IMR-90 (cell line): ENCODE results near the gene ATXN1. TPM values are rescaled to one million over a fixed set of nuclear protein-coding genes. Genes with fewer than 3 reads are reported as not detected.

Experiments used
- ATAC-seq: fragments of 200-7000 bp; cut with Tn5 transposase; 2 replicates; pipeline ENCODE4 v1.9.1; 2020; ENCODE audit warnings: low read depth, mild to moderate bottlenecking, moderate library complexity
- BruUV-seq: library from RNA; stranded (reverse); fragments of 400-500 nt; replicated peaks from 2 replicates; lab custom pipeline; 2021; lab: Mats Ljungman, UMichigan
- CTCF ChIA-PET: fragments of 300-600 bp; formaldehyde crosslinking; extraction: SDS; loops from one replicate; lab custom pipeline; 2021; ENCODE audit warnings: antibody characterized with exemption; lab: Yijun Ruan, JAX
- POLR2A ChIA-PET: fragments of 300-600 bp; sonication (Branson Sonifier 250); formaldehyde crosslinking; loops from one replicate; lab custom pipeline; 2022; ENCODE audit warnings: antibody characterized with exemption; ENCODE audit not compliant: unreplicated experiment; lab: Charles Lee
- DNase-seq: peaks from one replicate; pipeline ENCODE4 v3.0.0; 2013
- H2AFZ ChIP-seq: replicated peaks from 2 replicates; pipeline ENCODE3; 2013; ENCODE audit warnings: low read length, mild to moderate bottlenecking; ENCODE audit not compliant: poor library complexity
- H2AK5ac ChIP-seq: 2 replicates; pipeline ENCODE4 v1.6.1; 2013; ENCODE audit warnings: low read depth, low read length, inconsistent platforms
- H2AK9ac ChIP-seq: replicated peaks from 2 replicates; pipeline ENCODE3; 2013; ENCODE audit warnings: mild to moderate bottlenecking, low read depth, low read length, moderate library complexity; ENCODE audit not compliant: poor library complexity
- H2BK120ac ChIP-seq: 2 replicates; pipeline ENCODE4 v1.6.1; 2013; ENCODE audit warnings: low read depth, low read length, inconsistent platforms
- H2BK15ac ChIP-seq: 3 replicates; pipeline ENCODE4 v1.6.1; 2013; ENCODE audit warnings: low read depth, low read length, inconsistent platforms
- H2BK20ac ChIP-seq: 2 replicates; pipeline ENCODE4 v1.6.1; 2013; ENCODE audit warnings: low read depth, mild to moderate bottlenecking, inconsistent platforms, low read length, moderate library complexity
- H2BK5ac ChIP-seq: 2 replicates; pipeline ENCODE4 v1.6.1; 2013; ENCODE audit warnings: mild to moderate bottlenecking, low read depth, low read length, inconsistent platforms; ENCODE audit not compliant: poor library complexity, severe bottlenecking
- H3K14ac ChIP-seq: replicated peaks from 2 replicates; pipeline ENCODE4 v1.6.1; 2013; ENCODE audit warnings: low read depth, low read length, inconsistent platforms
- H3K18ac ChIP-seq: 2 replicates; pipeline ENCODE4 v1.6.1; 2013; ENCODE audit warnings: low read depth, low read length, control low read depth
- H3K23ac ChIP-seq: 2 replicates; pipeline ENCODE4 v1.6.1; 2013; ENCODE audit warnings: low read depth, low read length, inconsistent platforms
- H3K27ac ChIP-seq: 2 replicates; pipeline ENCODE4 v1.5.1; 2013; ENCODE audit warnings: mild to moderate bottlenecking, control low read depth, low read length; ENCODE audit not compliant: insufficient read depth
- H3K27me3 ChIP-seq: 2 replicates; pipeline ENCODE4 v1.6.1; 2013; ENCODE audit warnings: low read length; ENCODE audit not compliant: control insufficient read depth, insufficient read depth
- H3K36me3 ChIP-seq: 2 replicates; pipeline ENCODE4 v1.6.1; 2013; ENCODE audit warnings: low read length, mixed read lengths; ENCODE audit not compliant: control insufficient read depth, insufficient read depth
- H3K4ac ChIP-seq: 2 replicates; pipeline ENCODE4 v1.6.1; 2013; ENCODE audit warnings: low read depth, low read length, inconsistent platforms
- H3K4me1 ChIP-seq: 2 replicates; pipeline ENCODE4 v1.6.1; 2013; ENCODE audit warnings: low read length, mixed read lengths; ENCODE audit not compliant: control insufficient read depth, insufficient read depth
- H3K4me2 ChIP-seq: 2 replicates; pipeline ENCODE4 v1.6.1; 2013; ENCODE audit warnings: low read depth, mild to moderate bottlenecking, control low read depth, low read length, moderate library complexity
- H3K4me3 ChIP-seq: 2 replicates; pipeline ENCODE4 v1.5.1; 2013; ENCODE audit warnings: low read depth, mild to moderate bottlenecking, control low read depth, low read length, moderate library complexity; ENCODE audit not compliant: insufficient read depth
- H3K56ac ChIP-seq: 2 replicates; pipeline ENCODE4 v1.6.1; 2013; ENCODE audit warnings: low read length, inconsistent platforms; ENCODE audit not compliant: insufficient read depth; ENCODE audit errors: extremely low read depth
- H3K79me1 ChIP-seq, 2 experiments: 2 replicates each; pipeline ENCODE4 v1.6.1; 2013; ENCODE audit warnings: low read length in 2 of 2, inconsistent platforms in 1 of 2, low read depth in 1 of 2
- H3K9ac ChIP-seq: 2 replicates; pipeline ENCODE4 v1.6.1; 2013; ENCODE audit warnings: low read depth, low read length, control low read depth
- H3K9me1 ChIP-seq: 2 replicates; pipeline ENCODE4 v1.6.1; 2013; ENCODE audit warnings: low read length, inconsistent platforms; ENCODE audit not compliant: insufficient read depth
- H3K9me3 ChIP-seq: 2 replicates; pipeline ENCODE4 v1.6.1; 2013; ENCODE audit warnings: low read length; ENCODE audit not compliant: control insufficient read depth, insufficient read depth
- H4K20me1 ChIP-seq: 2 replicates; pipeline ENCODE4 v1.6.1; 2013; ENCODE audit warnings: low read length, inconsistent platforms; ENCODE audit not compliant: insufficient read depth
- H4K5ac ChIP-seq: 2 replicates; pipeline ENCODE4 v1.6.1; 2013; ENCODE audit warnings: mild to moderate bottlenecking, low read depth, low read length, control low read depth
- H4K8ac ChIP-seq, 2 experiments: 2 replicates each; pipeline ENCODE4 v1.6.1; 2013; ENCODE audit warnings: low read depth in 2 of 2, low read length in 2 of 2, control low read depth in 1 of 2, inconsistent platforms in 1 of 2
- H4K91ac ChIP-seq: 2 replicates; pipeline ENCODE4 v1.6.1; 2013; ENCODE audit warnings: low read depth, low read length, inconsistent platforms; ENCODE audit not compliant: insufficient read depth
- BHLHE40 ChIP-seq: fragments of 150-350 bp; IDR thresholded peaks from 2 replicates; pipeline ENCODE4 v1.6.1; 2016; ENCODE audit warnings: mild to moderate bottlenecking, low read depth, low read length
- ELK1 ChIP-seq: fragments of 150-350 bp; IDR thresholded peaks from 2 replicates; pipeline ENCODE4 v1.6.1; 2016; ENCODE audit warnings: low read depth, mild to moderate bottlenecking, low read length, moderate library complexity, borderline replicate concordance
- POLR2A ChIP-seq: IDR thresholded peaks from 2 replicates; pipeline ENCODE4 v1.6.1; 2012; ENCODE audit warnings: mild to moderate bottlenecking, low read depth, low read length
- RCOR1 ChIP-seq: IDR thresholded peaks from 2 replicates; pipeline ENCODE4 v1.6.1; 2012; ENCODE audit warnings: mild to moderate bottlenecking, low read length, improper control_type of control experiment; ENCODE audit not compliant: insufficient replicate concordance
- RFX5 ChIP-seq: IDR thresholded peaks from 2 replicates; pipeline ENCODE4 v1.8.0; 2012; ENCODE audit warnings: low read depth, mild to moderate bottlenecking, low read length, moderate library complexity
- WGBS, 2 experiments: methylation state at CpG; one replicate each; pipeline versions ENCODE4 v1.1.5 to v1.1.7; 2013; ENCODE audit warnings: missing lambda C conversion rate in 2 of 2; ENCODE audit not compliant: insufficient read length in 1 of 2; ENCODE audit errors: extremely low coverage in 2 of 2; 5-methylcytosine and 5-hydroxymethylcytosine counted together
- dilution Hi-C: fragments of 300-500 bp; cut with HindIII; formaldehyde crosslinking; loops from one replicate; pipeline ENCODE4 v1.14.3; 2018; ENCODE audit warnings: low sequenced_read_pairs; ENCODE audit not compliant: unreplicated experiment
- in situ Hi-C: fragments of 300-500 bp; cut with MboI; formaldehyde crosslinking; loops from 3 replicates; pipeline ENCODE4 v1.14.3; 2019; ENCODE audit warnings: low sequenced_read_pairs, inconsistent platforms, mixed read lengths
- intact Hi-C: fragments of 100-400 bp; cut with micrococcal nuclease; formaldehyde crosslinking; loops from 2 replicates; pipeline ENCODE4 v1.10.0; 2022
- polyA plus RNA-seq, 3 experiments: library from polyadenylated mRNA; depleted of rRNA; stranded (reverse); fragments of >200 nt; gene quantifications; 2 replicates each; pipeline ENCODE4 v1.2.3, GENCODE V29; 2012; ENCODE audit warnings: low replicate concordance in 1 of 3
- total RNA-seq: library from RNA; depleted of rRNA; stranded (reverse); fragments of >200 nt; gene quantifications from 2 replicates; pipeline ENCODE4 v1.2.3, GENCODE V29; 2012

The ATXN1 gene
- total and polyA plus RNA-seq, 2 of the 4 experiments (the other 2 are of a cell fraction), result 7.3 to 11.1 TPM

DNA sequence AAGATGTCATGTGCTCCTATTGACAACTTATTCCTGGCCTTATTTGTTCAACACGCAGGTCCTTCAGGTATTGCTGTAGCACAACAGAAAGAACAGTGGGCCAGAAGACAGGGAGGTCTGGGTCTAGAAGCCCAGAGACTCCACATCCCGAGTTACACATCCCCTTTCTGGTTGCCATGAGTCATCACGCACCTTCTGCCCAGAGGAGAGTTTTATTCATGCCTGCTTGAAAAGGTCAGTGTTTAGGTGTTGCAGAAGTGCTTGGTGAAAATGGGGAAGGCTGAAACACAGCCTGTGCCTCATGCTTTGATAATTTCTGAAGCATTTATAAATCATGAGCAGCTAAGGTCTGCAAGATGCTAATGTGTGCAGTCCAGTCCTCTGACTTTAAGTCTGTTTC lies 266.5 kb downstream of the ATXN1 start:
- CTCF ChIA-PET, result interaction anchor here (0.8 kb wide), 1 partner anchor 16 kb away, joined by 3 read pairs; no protein-coding TSS in a partner anchor
- no peak overlapping the region for H2BK20ac ChIP-seq
- in situ Hi-C loops, result no loop called here

More for the DNA sequence above, 266.5 kb downstream of the ATXN1 start:
- peak; percentile 31 for DNase-seq
- no peaks in the 10 kb centered on the region for H3K9me3 ChIP-seq
- no peak overlapping the region for H3K18ac ChIP-seq
- intact Hi-C loops, result loop anchor here (5.0 kb wide), 1 partner anchor 162 kb away; no protein-coding TSS in a partner anchor
- H2BK5ac ChIP-seq, result no peak overlapping the region
- H2AK9ac ChIP-seq, result no peak overlapping the region
- H2AK5ac ChIP-seq, result no peak overlapping the region
- H3K36me3 ChIP-seq, result peaks cover 1% of the 10 kb centered on the region; the same call in 1 of the 2 replicates
- POLR2A ChIA-PET, result no interaction called here
- dilution Hi-C loops, result no loop called here
- H3K4me2 ChIP-seq, result no peak overlapping the region
- H3K4me1 ChIP-seq, result peaks cover 8% of the 10 kb centered on the region
- no peaks in the 10 kb centered on the region for H3K27me3 ChIP-seq
- ATAC-seq, result no peak
- H2AFZ ChIP-seq, result no peak overlapping the region
- H4K91ac ChIP-seq, result no peak overlapping the region
- H3K9me1 ChIP-seq, result peaks cover 2% of the 10 kb centered on the region; the same call in 1 of the 2 replicates
- no peak overlapping the region for H3K9ac ChIP-seq
- no peak overlapping the region for H4K8ac ChIP-seq
- TF ChIP-seq ELK1 (no peak), BHLHE40 (no peak), POLR2A (no peak), RCOR1 (no peak), RFX5 (no peak)
- BruUV-seq, result no TSS peak
- no peak overlapping the region for H3K23ac ChIP-seq
- no peak overlapping the region for H3K27ac ChIP-seq
- no peak overlapping the region for H3K4me3 ChIP-seq
- no peak overlapping the region for H2BK15ac ChIP-seq
- H4K20me1 ChIP-seq, result no peaks in the 10 kb centered on the region
- peaks cover 0 to 8% of the 10 kb centered on the region in 2 experiments; a peak in 3 of 4 replicates for H3K79me1 ChIP-seq
- H2BK120ac ChIP-seq, result no peak overlapping the region
- H3K4ac ChIP-seq, result no peak overlapping the region
- no peak overlapping the region for H4K5ac ChIP-seq
- no peak overlapping the region for H3K56ac ChIP-seq
- no peak overlapping the region for H3K14ac ChIP-seq
- WGBS, 2 experiments, result 100% methylated on average over 1 of the region's 3 CpGs; no CpG with 5 or more reads in 1 of the 2 experiments
